ENCODE measurements around the gene CASTOR1. TPM values are rescaled to one million over a fixed set of nuclear protein-coding genes. Genes with fewer than 3 reads are reported as not detected.
A peak's percentile ranks its signal among the peaks of the same experiment; 100 is the strongest.

CASTOR1 gene
- total RNA-seq, 1 donor from 2014 or later, result 11.1 TPM

DNA sequence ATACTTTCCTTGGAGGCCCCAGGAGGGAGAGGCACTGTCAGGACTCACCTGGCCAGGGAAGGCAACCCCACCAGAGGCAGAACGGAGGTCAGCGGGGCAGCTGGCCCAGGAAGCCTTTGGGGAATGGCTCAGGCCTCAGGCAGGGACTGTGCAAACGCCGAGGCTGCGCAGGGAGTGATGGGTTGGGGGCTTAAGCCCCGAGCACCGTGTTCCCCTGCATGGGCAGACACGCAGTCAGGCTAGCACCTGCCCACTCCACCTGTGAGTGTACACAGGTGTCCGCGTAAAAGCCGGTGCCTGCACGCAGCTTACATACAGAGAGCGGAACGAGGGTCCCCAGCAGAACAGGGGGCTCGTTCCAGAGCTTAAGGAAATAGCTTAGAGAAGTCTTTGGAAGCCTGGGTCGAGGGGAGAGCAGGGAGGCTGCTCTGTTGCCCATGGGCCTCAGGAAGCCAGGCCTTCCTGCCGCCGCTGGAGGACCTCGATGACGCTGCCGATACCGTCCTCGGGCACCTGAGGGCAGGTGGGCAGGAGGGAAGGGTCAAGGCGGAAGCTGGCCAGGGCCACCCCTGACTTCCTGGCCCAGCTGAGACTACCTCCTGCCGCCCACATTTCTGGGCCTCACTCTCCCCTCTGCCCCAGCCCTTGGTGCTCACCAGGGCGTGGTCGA is 4.0 kb downstream of the CASTOR1 start:
- Mint-ChIP-seq H3K27me3 (ENCODE audit: low read depth) (no peaks in the 10 kb centered on the region), H3K27ac (peak overlapping the region; percentile 60), H3K4me3 (ENCODE audit: low read depth) (no peak overlapping the region), H3K4me1 (ENCODE audit: low read depth) (peaks cover 32% of the 10 kb centered on the region), H3K36me3 (ENCODE audit: low read depth) (peaks cover 9% of the 10 kb centered on the region), H3K9me3 (no peaks in the 10 kb centered on the region)
- intact Hi-C loops (cut with micrococcal nuclease), result loop anchor here (5.0 kb wide), 2 partner anchors 33 to 202 kb away; no protein-coding TSS in a partner anchor
- DNase-seq (ENCODE audit: low spot score), result no peak

DNA sequence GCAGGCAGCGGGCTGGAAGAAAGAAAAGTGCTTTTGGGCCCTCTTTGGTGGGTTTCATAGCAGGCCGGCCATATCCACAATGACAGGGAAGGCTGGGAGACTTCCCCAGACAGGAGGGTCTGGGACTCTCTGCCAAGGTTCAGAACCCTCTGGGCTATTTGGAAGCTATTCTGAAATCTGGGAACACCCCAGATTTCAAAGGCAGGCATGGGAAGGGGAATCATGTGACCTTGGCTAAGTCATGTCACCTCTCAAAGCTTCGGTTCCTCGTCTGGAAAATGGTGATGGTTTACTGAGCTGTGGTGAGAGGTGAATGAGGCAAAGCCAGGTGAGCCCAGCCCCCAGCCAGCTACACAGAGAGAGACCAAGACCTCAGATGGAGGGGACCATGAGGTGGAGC is 4.6 kb downstream of the CASTOR1 start:
- H3K36me3 Mint-ChIP-seq (ENCODE audit: low read depth), result peaks cover 9% of the 10 kb centered on the region
- peaks cover 29% of the 10 kb centered on the region for H3K4me1 Mint-ChIP-seq (ENCODE audit: low read depth)
- no peak overlapping the region for H3K4me3 Mint-ChIP-seq (ENCODE audit: low read depth)
- no peaks in the 10 kb centered on the region for H3K27me3 Mint-ChIP-seq (ENCODE audit: low read depth)
- intact Hi-C loops (cut with micrococcal nuclease), result loop anchor here (5.0 kb wide), 2 partner anchors 32 to 203 kb away; no protein-coding TSS in a partner anchor
- no peak for DNase-seq (ENCODE audit: low spot score)
- no peaks in the 10 kb centered on the region for H3K9me3 Mint-ChIP-seq
- H3K27ac Mint-ChIP-seq, result peak overlapping the region; percentile 60

DNA sequence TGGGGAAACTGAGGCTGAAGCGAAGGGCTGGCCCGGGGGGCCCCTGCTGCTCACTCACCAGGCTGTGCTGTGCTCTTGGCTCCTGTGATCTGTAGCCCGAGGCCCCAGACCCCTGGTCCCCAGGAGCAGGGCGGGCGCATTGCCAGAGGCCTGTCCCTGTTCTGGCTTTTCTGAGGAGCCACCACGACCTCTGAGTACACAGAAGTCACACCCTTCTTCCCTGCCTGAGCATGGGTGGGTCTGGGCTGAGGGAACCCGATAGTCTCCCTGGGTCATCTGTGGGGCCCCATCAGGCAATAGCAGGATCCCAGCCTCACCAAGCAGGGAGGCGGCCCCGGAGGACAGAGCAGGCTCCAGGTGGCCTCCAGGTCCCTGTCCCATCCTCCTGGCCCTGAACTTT is 5.1 kb downstream of the CASTOR1 start:
- Mint-ChIP-seq H3K4me3 (ENCODE audit: low read depth) (no peak overlapping the region), H3K36me3 (ENCODE audit: low read depth) (peaks cover 9% of the 10 kb centered on the region), H3K27ac (peak overlapping the region; percentile 30), H3K9me3 (no peaks in the 10 kb centered on the region), H3K27me3 (ENCODE audit: low read depth) (no peaks in the 10 kb centered on the region), H3K4me1 (ENCODE audit: low read depth) (peaks cover 31% of the 10 kb centered on the region)
- DNase-seq (ENCODE audit: low spot score), result no peak
- intact Hi-C loops (cut with micrococcal nuclease), result no loop called here

GRCh38 chr22:30283342-30283741 is 6.0 kb downstream of the CASTOR1 start:
- Mint-ChIP-seq H3K27ac (peak overlapping the region; percentile 66), H3K4me3 (ENCODE audit: low read depth) (no peak overlapping the region), H3K4me1 (ENCODE audit: low read depth) (peaks cover 35% of the 10 kb centered on the region), H3K36me3 (ENCODE audit: low read depth) (peaks cover 9% of the 10 kb centered on the region), H3K9me3 (no peaks in the 10 kb centered on the region), H3K27me3 (ENCODE audit: low read depth) (no peaks in the 10 kb centered on the region)
- no peak for DNase-seq (ENCODE audit: low spot score)
- intact Hi-C loops (cut with micrococcal nuclease), result no loop called here

GRCh38 chr22:30282616-30283046 is 6.7 kb downstream of the CASTOR1 start:
- Mint-ChIP-seq H3K27ac (peak overlapping the region; percentile 66), H3K9me3 (no peaks in the 10 kb centered on the region), H3K4me1 (ENCODE audit: low read depth) (peaks cover 37% of the 10 kb centered on the region), H3K27me3 (ENCODE audit: low read depth) (no peaks in the 10 kb centered on the region), H3K4me3 (ENCODE audit: low read depth) (no peak overlapping the region), H3K36me3 (ENCODE audit: low read depth) (peaks cover 9% of the 10 kb centered on the region)
- intact Hi-C loops (cut with micrococcal nuclease), result no loop called here
- no peak for DNase-seq (ENCODE audit: low spot score)

DNA sequence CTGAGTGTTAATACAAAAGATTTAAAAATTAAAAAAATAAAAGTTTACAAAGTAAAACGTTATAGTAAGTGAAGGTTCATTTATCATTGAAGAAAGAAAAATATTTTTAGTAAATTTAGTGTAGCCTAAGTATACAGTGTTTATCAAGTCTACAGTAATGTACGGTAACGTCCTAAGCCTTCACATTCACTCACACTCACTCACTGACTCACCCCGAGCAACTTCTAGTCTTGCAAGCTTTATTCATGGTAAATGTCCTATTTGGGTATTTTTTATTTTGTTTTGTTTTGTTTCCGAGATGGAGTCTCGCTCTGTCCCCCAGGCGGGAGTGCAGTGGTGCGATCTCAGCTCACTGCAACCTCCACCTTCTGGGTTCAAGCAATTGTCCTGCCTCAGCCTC is 8.8 kb downstream of the CASTOR1 start:
- no peak for DNase-seq (ENCODE audit: low spot score)
- intact Hi-C loops (cut with micrococcal nuclease), result no loop called here
- Mint-ChIP-seq H3K36me3 (ENCODE audit: low read depth) (peaks cover 16% of the 10 kb centered on the region), H3K27ac (no peak overlapping the region), H3K9me3 (no peaks in the 10 kb centered on the region), H3K4me1 (ENCODE audit: low read depth) (peaks cover 43% of the 10 kb centered on the region), H3K27me3 (ENCODE audit: low read depth) (no peaks in the 10 kb centered on the region), H3K4me3 (ENCODE audit: low read depth) (no peak overlapping the region)

DNA sequence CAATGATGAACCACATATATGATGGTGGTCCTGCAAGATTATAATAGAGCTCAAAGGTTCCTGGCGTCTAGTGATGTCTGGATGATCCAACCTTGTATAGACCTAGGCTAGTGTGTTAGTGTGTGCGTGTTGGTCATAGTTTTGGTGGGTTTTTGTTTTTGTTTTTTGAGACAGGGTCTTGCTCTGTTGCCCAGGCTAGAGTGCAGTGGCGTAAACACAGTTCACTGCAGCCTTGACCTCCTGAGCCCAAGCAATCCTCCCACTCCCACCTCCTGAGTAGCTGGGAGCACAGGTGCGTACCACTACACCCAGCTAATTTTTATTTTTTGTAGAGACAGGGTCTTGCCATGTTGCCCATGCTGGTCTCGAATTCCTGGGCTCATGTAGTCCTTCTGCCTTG is 9.4 kb downstream of the CASTOR1 start:
- no peak for DNase-seq (ENCODE audit: low spot score)
- Mint-ChIP-seq H3K4me1 (ENCODE audit: low read depth) (peaks cover 44% of the 10 kb centered on the region), H3K27ac (no peak overlapping the region), H3K4me3 (ENCODE audit: low read depth) (no peak overlapping the region), H3K9me3 (no peaks in the 10 kb centered on the region), H3K36me3 (ENCODE audit: low read depth) (peaks cover 17% of the 10 kb centered on the region), H3K27me3 (ENCODE audit: low read depth) (no peaks in the 10 kb centered on the region)
- intact Hi-C loops (cut with micrococcal nuclease), result no loop called here

- Mint-ChIP-seq H3K4me3 (ENCODE audit: low read depth) (no peak overlapping the region), H3K9me3 (no peaks in the 10 kb centered on the region), H3K27ac (no peak overlapping the region), H3K27me3 (ENCODE audit: low read depth) (no peaks in the 10 kb centered on the region), H3K36me3 (ENCODE audit: low read depth) (peaks cover 22% of the 10 kb centered on the region), H3K4me1 (ENCODE audit: low read depth) (peaks cover 49% of the 10 kb centered on the region)
- intact Hi-C loops (cut with micrococcal nuclease), result no loop called here
- DNase-seq (ENCODE audit: low spot score), result no peak
These were observed 10.1 kb downstream of the CASTOR1 start for GRCh38 chr22:30279046-30279788.

DNA sequence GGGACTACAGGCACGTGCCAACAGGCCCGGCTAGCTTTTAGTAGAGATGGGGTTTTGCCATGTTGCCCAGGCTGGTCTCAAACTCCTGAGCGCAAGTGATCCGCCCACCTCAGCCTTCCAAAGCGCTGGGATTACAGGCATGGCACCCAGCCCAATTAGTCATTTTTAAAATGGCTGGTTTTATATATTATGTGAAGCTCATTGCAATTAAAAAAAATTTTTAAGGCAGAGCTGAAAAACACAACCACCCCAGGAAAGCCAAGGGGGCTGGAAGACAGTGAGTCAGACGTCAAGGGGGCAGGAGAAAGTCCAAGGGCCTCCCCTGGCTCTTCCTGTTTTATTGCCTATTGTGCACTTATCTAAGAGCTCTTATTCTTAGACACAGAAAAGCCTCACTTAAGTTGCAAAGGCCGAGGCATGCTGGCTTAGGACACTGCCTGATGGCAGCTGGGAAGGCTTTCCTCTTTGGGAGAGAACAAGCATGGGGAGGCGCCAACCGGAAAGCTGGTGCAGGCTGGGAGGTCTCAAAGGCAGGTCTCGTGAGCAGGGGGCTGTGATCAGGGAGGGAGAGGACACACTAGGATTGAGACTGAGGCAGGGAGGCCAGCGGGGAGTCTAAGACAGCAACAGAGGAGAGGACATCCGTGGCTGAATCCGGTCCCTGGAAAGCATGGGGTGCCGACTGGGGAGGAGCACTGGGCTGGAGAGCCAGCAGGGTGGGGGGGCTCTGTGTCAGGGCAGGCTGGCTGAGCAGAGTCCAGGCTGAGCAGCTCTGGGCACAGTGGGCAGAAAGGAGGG is 11.6 kb downstream of the CASTOR1 start:
- peaks cover 34% of the 10 kb centered on the region for H3K36me3 Mint-ChIP-seq (ENCODE audit: low read depth)
- H3K4me1 Mint-ChIP-seq (ENCODE audit: low read depth), result peaks cover 53% of the 10 kb centered on the region
- DNase-seq (ENCODE audit: low spot score), result no peak
- H3K9me3 Mint-ChIP-seq, result no peaks in the 10 kb centered on the region
- peak overlapping the region; percentile 12 for H3K27ac Mint-ChIP-seq
- H3K4me3 Mint-ChIP-seq (ENCODE audit: low read depth), result no peak overlapping the region
- H3K27me3 Mint-ChIP-seq (ENCODE audit: low read depth), result no peaks in the 10 kb centered on the region
- intact Hi-C loops (cut with micrococcal nuclease), result no loop called here

DNA sequence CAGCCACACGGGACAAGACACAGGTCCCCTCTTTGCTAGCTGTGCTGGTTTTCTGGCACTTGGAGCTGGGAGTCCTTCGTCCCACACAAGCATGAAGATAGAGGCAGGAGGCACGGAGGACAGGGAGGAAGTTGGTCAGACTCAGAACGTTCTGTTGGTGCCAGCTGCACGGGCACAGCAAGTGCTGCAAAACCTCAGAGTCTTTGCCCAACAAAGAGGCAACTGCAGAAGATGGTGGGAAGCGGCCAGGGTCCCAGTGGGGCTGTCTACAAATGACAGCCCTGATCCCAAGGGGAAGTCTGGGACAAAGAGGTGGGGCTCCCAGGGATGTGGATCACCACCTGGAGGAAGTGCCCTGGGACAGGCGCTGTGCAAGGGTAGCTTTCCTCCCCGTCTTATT is 13.3 kb downstream of the CASTOR1 start:
- intact Hi-C loops (cut with micrococcal nuclease), result no loop called here
- no peak for DNase-seq (ENCODE audit: low spot score)
- Mint-ChIP-seq H3K27me3 (ENCODE audit: low read depth) (no peaks in the 10 kb centered on the region), H3K4me1 (ENCODE audit: low read depth) (peaks cover 60% of the 10 kb centered on the region), H3K36me3 (ENCODE audit: low read depth) (peaks cover 46% of the 10 kb centered on the region), H3K4me3 (ENCODE audit: low read depth) (no peak overlapping the region), H3K9me3 (no peaks in the 10 kb centered on the region), H3K27ac (peak overlapping the region; percentile 54)

- Mint-ChIP-seq H3K4me1 (ENCODE audit: low read depth) (peaks cover 61% of the 10 kb centered on the region), H3K36me3 (ENCODE audit: low read depth) (peaks cover 49% of the 10 kb centered on the region), H3K27me3 (ENCODE audit: low read depth) (no peaks in the 10 kb centered on the region), H3K27ac (peak overlapping the region; percentile 54), H3K9me3 (no peaks in the 10 kb centered on the region), H3K4me3 (ENCODE audit: low read depth) (no peak overlapping the region)
- DNase-seq (ENCODE audit: low spot score), result no peak
- intact Hi-C loops (cut with micrococcal nuclease), result no loop called here
These were observed 13.7 kb downstream of the CASTOR1 start for GRCh38 chr22:30275625-30276024.

DNA sequence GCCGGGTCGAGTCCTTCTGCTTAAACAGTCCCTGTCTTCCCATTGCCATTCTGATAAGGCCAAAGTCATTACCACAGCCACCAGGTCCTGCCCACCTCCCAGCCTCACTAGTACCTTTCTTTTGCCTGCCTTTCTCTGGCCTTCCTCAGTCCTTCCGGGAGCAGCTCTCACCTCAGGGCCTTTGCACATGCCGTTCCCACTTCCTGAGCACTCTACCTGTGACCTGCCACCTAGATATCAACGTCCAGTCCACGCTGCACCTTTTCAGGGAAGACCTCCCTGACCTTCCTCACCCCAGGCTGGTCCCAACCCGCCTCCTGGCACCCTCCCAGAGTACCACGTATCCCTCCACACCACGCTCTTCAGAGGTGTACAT is 14.9 kb downstream of the CASTOR1 start:
- H3K27ac Mint-ChIP-seq, result peak overlapping the region; percentile 49
- peaks cover 62% of the 10 kb centered on the region for H3K4me1 Mint-ChIP-seq (ENCODE audit: low read depth)
- no peaks in the 10 kb centered on the region for H3K27me3 Mint-ChIP-seq (ENCODE audit: low read depth)
- H3K9me3 Mint-ChIP-seq, result no peaks in the 10 kb centered on the region
- peaks cover 59% of the 10 kb centered on the region for H3K36me3 Mint-ChIP-seq (ENCODE audit: low read depth)
- DNase-seq (ENCODE audit: low spot score), result no peak
- intact Hi-C loops (cut with micrococcal nuclease), result no loop called here
- H3K4me3 Mint-ChIP-seq (ENCODE audit: low read depth), result no peak overlapping the region
